WTC11 (cell line): Measurements from ENCODE around the gene UQCRQ. TPM values are rescaled to one million over a fixed set of nuclear protein-coding genes. Genes with fewer than 3 reads are reported as not detected.

Source experiments
- ATAC-seq: fragments of 200-7000 bp; cut with Tn5 transposase; 2 replicates; pipeline ENCODE4 v1.10.0; 2021; ENCODE audit warnings: mild to moderate bottlenecking, moderate library complexity
- CTCF ChIA-PET: fragments of 300-600 bp; sonication (Branson Sonifier 250); formaldehyde crosslinking; loops from one replicate; lab custom pipeline; 2021; ENCODE audit warnings: antibody characterized with exemption; lab: Charles Lee
- POLR2A ChIA-PET: fragments of 350-600 bp; sonication (Branson Sonifier 250); formaldehyde crosslinking; loops from one replicate; lab custom pipeline; 2021; ENCODE audit warnings: antibody characterized with exemption; lab: Charles Lee
- DNase-seq: peaks from one replicate; pipeline ENCODE4 v3.0.0; 2021; ENCODE audit warnings: low spot score
- H3K27ac Mint-ChIP-seq: 2 replicates; pipeline ENCODE4 v1.8.0; 2021; ENCODE audit warnings: mixed read lengths
- H3K27me3 Mint-ChIP-seq: 2 replicates; pipeline ENCODE4 v1.8.0; 2021; ENCODE audit warnings: low read depth, mild to moderate bottlenecking, moderate library complexity, mixed read lengths
- H3K36me3 Mint-ChIP-seq: 2 replicates; pipeline ENCODE4 v1.8.0; 2021; ENCODE audit warnings: mixed read lengths
- H3K4me1 Mint-ChIP-seq: 2 replicates; pipeline ENCODE4 v1.8.0; 2022; ENCODE audit warnings: mixed read lengths
- H3K4me3 Mint-ChIP-seq: 2 replicates; pipeline ENCODE4 v1.8.0; 2021; ENCODE audit warnings: mild to moderate bottlenecking, moderate library complexity, mixed read lengths
- H3K9me3 Mint-ChIP-seq: 2 replicates; pipeline ENCODE4 v1.8.0; 2021; ENCODE audit warnings: mixed read lengths
- ARID4B ChIP-seq: sonication (generic); formaldehyde crosslinking; IDR thresholded peaks from 2 replicates; pipeline ENCODE4 v1.8.0; 2023; ENCODE audit warnings: missing genetic modification reagents, mild to moderate bottlenecking, borderline replicate concordance
- ATF2 ChIP-seq: sonication (generic); formaldehyde crosslinking; IDR thresholded peaks from 2 replicates; pipeline ENCODE4 v1.8.1; 2022; ENCODE audit warnings: low read depth, missing genetic modification reagents, borderline replicate concordance
- CBFB ChIP-seq: sonication (generic); formaldehyde crosslinking; IDR thresholded peaks from 2 replicates; pipeline ENCODE4 v1.8.1; 2022; ENCODE audit warnings: mild to moderate bottlenecking, low read depth, missing genetic modification reagents
- IRF2 ChIP-seq: sonication (generic); formaldehyde crosslinking; IDR thresholded peaks from 2 replicates; pipeline ENCODE4 v1.8.0; 2022; ENCODE audit warnings: low read depth, missing genetic modification reagents, borderline replicate concordance
- KAT7 ChIP-seq: sonication (generic); formaldehyde crosslinking; IDR thresholded peaks from 2 replicates; pipeline ENCODE4 v1.8.1; 2023; ENCODE audit warnings: missing genetic modification reagents, mild to moderate bottlenecking, borderline replicate concordance
- PRDM15 ChIP-seq: sonication (generic); formaldehyde crosslinking; IDR thresholded peaks from 2 replicates; pipeline ENCODE4 v1.8.0; 2022; ENCODE audit warnings: missing genetic modification reagents
- total RNA-seq: library from RNA; stranded (reverse); gene quantifications from 3 replicates; pipeline ENCODE4 v1.2.3, GENCODE V29; 2021
- TF ChIP-seq, protein P1 (sequence below): sonication (generic); formaldehyde crosslinking; IDR thresholded peaks from 2 replicates; pipeline ENCODE4 v1.8.0; 2022; ENCODE audit warnings: mild to moderate bottlenecking, missing genetic modification reagents
- TF ChIP-seq, protein P2 (sequence below): fragments of 250-450 bp; sonication (Bioruptor Pico); IDR thresholded peaks from 2 replicates; pipeline ENCODE4 v1.9.0; 2021; ENCODE audit warnings: mild to moderate bottlenecking

Gene UQCRQ
- total RNA-seq, 1 experiment from 2014 or later = 256 TPM

DNA sequence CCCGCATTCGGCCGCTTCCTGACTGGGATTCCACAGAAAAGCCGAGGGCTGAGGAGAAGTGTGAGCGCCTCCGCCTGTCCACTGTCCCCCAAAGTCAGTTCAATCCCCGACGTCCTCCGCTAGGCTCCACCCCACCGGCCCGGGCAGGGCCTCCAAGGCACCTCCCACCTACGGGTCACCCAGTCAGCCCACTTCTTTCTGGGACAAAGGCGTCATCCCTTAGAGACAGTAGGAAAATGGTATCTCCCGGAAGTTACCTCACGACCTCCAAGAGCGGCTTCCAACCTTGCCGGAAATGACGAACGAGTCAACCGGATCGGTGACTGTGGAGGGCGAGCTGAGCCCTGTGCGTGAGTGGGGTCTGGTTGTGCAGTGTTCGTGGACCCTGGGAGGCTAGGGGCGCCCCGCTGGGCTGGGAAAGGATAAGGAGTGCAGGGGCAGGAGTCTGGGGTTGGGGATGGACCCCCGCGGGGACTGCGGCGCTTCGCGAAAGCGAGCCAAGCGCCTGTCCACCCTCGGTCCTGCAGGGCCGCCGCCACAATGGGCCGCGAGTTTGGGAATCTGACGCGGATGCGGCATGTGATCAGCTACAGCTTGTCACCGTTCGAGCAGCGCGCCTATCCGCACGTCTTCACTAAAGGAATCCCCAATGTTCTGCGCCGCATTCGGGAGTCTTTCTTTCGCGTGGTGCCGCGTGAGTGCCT lies at the start of gene UQCRQ, which contains the start of gene GDF9 (continued):
- TF ChIP-seq PRDM15 (CRISPR knock-in tag) = no peak
- TF ChIP-seq ARID4B (CRISPR knock-in tag) = peak; percentile 44; the same call in 1 of the 2 replicates
- TF ChIP-seq IRF2 (CRISPR knock-in tag) = no peak
- TF ChIP-seq, protein P1, sequence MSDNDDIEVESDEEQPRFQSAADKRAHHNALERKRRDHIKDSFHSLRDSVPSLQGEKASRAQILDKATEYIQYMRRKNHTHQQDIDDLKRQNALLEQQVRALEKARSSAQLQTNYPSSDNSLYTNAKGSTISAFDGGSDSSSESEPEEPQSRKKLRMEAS (CRISPR knock-in tag) = peak; percentile 65; the same call in 1 of the 2 replicates
- TF ChIP-seq, protein P2, sequence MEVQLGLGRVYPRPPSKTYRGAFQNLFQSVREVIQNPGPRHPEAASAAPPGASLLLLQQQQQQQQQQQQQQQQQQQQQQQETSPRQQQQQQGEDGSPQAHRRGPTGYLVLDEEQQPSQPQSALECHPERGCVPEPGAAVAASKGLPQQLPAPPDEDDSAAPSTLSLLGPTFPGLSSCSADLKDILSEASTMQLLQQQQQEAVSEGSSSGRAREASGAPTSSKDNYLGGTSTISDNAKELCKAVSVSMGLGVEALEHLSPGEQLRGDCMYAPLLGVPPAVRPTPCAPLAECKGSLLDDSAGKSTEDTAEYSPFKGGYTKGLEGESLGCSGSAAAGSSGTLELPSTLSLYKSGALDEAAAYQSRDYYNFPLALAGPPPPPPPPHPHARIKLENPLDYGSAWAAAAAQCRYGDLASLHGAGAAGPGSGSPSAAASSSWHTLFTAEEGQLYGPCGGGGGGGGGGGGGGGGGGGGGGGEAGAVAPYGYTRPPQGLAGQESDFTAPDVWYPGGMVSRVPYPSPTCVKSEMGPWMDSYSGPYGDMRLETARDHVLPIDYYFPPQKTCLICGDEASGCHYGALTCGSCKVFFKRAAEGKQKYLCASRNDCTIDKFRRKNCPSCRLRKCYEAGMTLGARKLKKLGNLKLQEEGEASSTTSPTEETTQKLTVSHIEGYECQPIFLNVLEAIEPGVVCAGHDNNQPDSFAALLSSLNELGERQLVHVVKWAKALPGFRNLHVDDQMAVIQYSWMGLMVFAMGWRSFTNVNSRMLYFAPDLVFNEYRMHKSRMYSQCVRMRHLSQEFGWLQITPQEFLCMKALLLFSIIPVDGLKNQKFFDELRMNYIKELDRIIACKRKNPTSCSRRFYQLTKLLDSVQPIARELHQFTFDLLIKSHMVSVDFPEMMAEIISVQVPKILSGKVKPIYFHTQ (CRISPR knock-in tag) = peak; percentile 8; the same call in 1 of the 2 replicates
- TF ChIP-seq KAT7 (CRISPR knock-in tag) = peak; percentile 48; the same call in 1 of the 2 replicates
- TF ChIP-seq, all 79 proteins: peak for 16

DNA sequence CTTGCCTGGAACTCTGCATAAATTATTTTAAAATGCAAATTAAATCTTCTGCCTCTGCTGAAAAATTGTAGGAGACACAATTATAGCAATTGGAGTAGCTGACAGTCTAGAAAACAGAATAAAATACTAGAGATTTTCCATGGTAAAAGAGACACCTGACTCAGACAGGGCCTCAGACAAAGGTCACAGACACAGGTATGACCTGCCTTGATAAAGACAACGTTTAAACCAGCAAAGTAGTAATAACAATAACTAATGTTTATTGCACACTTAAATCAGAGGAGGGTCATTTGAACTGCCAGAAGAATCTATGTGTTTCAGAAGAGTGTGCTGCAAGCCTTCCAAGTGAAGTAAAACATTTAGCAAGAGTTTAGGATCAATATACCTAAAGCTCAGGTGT lies 49.4 kb upstream of the UQCRQ start:
- Mint-ChIP-seq H3K4me3 (no peak overlapping the region), H3K9me3 (no peaks in the 10 kb centered on the region), H3K36me3 (no peaks in the 10 kb centered on the region), H3K27me3 (peaks cover 72% of the 10 kb centered on the region), H3K27ac (no peak overlapping the region), H3K4me1 (peaks cover 18% of the 10 kb centered on the region)
- DNase-seq (no peak), ATAC-seq (no peak)
- TF ChIP-seq CBFB (CRISPR knock-in tag) (no peak), ATF2 (no peak), KAT7 (CRISPR knock-in tag) (no peak)
- CTCF ChIA-PET = interaction anchor here (4.7 to 5.3 kb wide), 2 partner anchors 10 to 62 kb away, joined by 92 to 101 read pairs; no protein-coding TSS in a partner anchor
- POLR2A ChIA-PET = interaction anchor here (0.6 kb wide), 1 partner anchor 62 kb away, joined by 3 read pairs; no protein-coding TSS in a partner anchor
